Mucosa of gallbladder (tissue), 1 donor: Measurements from ENCODE around the gene SLC24A3. TPM values are rescaled to one million over a fixed set of nuclear protein-coding genes. Genes with fewer than 3 reads are reported as not detected.

ENCODE experiments used
- DNase-seq: peaks from one replicate; pipeline ENCODE4 v3.0.0-alpha.2; 2020; ENCODE audit warnings: low spot score
- total RNA-seq: library from RNA; stranded (reverse); gene quantifications from one replicate; pipeline ENCODE4 v1.2.1, GENCODE V29; 2021
- donor health status: DM: no; HTN: no; CAD: no.

Gene SLC24A3
- total RNA-seq, 1 donor from 2014 or later = 19.9 TPM

DNA sequence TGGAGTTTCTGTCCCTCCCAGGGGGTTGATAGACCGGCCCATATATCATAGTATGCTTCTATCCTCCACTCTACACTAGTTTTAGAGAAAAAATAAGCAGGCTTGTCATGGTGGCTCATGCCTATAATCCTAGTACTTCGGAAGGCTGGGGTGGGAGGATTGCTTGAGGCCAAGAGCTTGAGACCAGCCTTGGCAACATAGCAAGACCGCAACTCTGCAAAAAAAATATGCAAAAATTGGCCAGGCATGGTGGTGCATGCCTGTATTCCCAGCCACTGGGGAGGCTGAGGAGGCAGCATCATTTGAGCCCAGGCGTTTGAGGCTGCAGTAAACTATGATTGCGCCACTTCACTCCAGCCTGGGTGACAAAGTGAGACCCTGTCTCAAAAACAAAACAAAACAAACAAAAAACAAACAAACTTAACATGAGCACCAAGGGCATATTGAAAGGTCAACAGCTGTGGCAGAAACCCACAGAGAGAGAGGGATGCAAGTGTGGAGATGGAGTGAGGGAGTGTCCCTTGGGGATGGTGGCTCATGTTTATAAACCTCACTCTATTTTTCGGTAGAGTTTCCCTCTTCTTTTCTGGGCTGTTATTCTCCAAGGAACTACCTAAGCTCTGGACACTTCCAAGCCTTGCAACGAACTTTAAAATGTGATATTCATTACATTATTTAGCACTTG lies 24.1 kb downstream of the SLC24A3 start:
- no peak for DNase-seq

- DNase-seq = no peak
Measured at GRCh38 chr20:19241440-19241839, 29.0 kb downstream of the SLC24A3 start.

GRCh38 chr20:19244291-19244690 lies 31.8 kb downstream of the SLC24A3 start:
- DNase-seq = no peak

DNA sequence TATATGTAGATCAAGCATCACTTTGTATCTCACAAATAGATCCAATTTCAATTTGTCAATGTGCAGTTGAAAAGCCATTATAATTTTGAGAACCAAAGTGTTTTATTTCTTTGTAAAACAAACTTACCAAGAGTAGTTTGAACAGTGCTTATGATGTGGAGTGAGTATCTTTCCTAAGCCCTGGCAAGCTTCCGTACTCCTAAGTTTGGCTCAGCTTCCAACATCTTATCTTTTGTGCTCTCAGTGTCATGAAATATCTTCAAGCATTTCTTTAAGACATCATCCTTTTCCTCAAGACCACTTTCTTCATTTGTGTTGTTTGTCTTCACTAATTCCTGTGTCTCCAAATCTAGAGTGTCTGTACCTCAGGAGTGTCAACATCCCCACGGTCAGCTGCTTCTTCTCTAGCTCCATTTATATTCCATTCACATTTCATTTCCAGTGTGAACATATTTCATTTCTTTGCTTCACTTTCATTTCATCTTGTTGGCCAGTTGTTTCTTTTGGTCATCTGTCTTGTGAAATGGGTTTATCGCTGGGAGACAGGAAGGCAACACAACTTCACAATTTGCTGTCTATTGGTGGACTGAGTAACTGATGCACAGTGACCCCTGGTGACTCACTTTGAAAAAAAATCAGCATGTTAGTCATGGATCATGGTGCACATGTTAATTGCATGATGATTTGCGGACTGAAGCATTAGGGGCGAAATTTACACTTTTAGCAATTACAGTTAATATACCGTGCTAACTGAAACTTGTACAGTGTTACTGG lies 36.9 kb downstream of the SLC24A3 start:
- no peak for DNase-seq

DNA sequence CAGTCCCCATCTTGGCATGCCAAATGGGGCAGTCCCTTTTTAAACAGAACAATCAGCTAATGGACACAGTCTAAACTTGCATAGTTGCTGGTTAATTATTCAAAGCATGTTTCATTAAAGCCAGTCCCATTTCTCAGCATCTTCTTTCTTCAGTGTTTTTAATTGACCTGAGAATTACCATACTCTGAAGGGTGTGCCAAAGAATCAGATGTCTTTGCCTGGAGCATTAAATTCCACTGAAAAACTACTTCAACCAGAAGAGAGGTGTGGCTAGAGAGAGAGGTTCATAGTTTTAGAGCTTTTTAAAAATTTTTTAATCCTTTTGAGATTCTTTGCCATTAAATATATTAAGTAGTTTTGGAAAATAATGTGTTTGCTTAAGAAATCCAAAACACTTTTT lies 37.9 kb downstream of the SLC24A3 start:
- DNase-seq = no peak

- DNase-seq = no peak
Measured at GRCh38 chr20:19251506-19251905, 39.1 kb downstream of the SLC24A3 start.

DNA sequence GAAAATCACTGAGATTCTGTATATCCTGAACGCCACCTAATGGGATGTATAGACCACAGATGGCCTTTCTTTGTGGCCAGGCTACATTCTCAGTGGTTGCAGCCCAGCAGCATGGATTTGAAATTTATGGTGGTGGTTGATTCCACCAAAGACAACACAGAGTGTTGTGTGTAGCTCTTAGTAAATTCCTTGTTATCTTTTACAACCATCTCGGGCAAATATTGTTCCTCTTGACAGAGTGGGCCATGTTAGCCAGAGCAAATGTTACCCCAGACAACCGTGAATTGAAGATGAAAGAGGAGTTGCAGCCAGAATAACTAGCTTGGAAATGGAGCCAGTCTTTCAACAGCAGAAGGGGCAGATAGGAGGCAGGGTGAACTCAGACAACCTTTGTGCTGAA lies 39.5 kb downstream of the SLC24A3 start:
- DNase-seq = no peak

GRCh38 chr20:19252451-19253120 lies 40.1 kb downstream of the SLC24A3 start:
- DNase-seq = no peak

- no peak for DNase-seq
Measured at GRCh38 chr20:19253316-19253715, 40.9 kb downstream of the SLC24A3 start.

- DNase-seq = no peak
Measured at GRCh38 chr20:19253916-19254820, 41.7 kb downstream of the SLC24A3 start.

DNA sequence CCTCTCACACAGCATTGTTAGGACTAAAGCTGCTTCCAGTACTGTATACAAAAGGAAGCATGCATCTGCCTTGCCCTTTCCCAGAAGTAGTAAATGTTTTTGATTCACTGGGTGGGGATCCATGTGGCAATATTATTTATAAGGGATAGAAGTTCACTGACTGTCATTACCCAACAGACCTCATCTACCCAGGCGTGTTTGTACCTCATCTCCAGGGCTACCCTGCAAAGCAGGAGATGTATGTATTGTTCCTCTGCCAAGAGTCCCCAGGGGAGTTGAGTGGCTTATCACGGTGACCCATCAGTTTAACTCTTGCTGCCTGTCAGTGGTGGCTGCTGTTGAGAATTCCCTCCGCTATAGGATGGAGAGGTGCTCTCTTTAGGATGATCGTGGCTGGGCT lies 42.5 kb downstream of the SLC24A3 start:
- DNase-seq = no peak

DNA sequence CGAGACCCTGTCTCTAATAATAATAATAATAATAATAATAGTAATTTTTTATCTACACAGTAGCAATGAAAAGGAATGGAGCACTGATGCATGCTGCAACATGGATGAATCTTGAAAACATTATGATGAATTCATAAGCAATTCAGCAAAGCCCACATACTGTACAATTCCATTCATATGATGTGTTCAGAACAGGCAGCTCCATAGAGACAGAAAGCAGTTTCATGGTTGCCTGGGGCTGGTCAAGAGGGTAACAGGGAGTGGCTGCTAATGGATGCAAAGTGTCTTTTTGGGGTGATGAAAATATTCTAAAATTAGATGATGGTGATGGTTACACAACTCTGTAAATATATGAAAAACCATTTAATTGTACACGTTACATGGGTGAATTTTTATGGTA lies 43.6 kb downstream of the SLC24A3 start:
- no peak for DNase-seq

DNA sequence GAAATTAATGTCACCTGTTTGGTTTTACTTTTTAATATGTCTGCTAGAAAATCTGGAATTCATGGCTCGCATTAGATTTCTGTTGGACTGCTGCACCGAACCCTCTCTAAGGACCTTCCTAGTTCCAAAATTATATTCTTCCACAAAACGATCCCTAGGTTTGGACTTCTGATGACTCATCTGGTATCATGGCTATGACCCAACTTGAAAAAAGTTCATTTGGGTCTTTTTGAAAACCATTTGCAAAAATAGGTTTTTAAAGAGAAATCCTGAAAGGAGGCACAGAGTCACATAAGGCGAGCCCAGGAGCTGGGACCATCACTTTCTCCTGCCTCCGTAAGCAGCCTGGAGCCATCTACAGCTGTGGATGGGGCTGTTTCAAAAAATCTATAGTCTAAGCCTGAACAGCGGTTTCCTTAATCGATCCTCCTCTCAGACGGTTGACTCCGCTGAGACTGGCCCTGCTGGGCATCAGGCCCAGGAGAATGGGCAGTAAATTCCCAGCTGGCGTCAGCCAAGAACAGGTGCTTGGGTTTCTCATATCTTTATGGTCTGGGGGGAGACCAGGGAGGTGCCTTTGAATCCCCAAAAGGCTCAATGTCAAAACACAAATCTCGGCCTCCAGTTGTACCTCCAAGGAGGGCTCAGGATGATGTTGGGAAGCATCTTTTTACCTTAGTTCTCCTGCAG lies 44.6 kb downstream of the SLC24A3 start:
- no peak for DNase-seq

GRCh38 chr20:19257865-19258264 lies 45.4 kb downstream of the SLC24A3 start:
- DNase-seq = no peak

GRCh38 chr20:19259141-19259591 lies 46.7 kb downstream of the SLC24A3 start:
- DNase-seq = no peak

- DNase-seq = no peak
Measured at GRCh38 chr20:19260412-19261090, 48.1 kb downstream of the SLC24A3 start.

GRCh38 chr20:19264191-19264590 lies 51.7 kb downstream of the SLC24A3 start:
- DNase-seq = no peak

DNA sequence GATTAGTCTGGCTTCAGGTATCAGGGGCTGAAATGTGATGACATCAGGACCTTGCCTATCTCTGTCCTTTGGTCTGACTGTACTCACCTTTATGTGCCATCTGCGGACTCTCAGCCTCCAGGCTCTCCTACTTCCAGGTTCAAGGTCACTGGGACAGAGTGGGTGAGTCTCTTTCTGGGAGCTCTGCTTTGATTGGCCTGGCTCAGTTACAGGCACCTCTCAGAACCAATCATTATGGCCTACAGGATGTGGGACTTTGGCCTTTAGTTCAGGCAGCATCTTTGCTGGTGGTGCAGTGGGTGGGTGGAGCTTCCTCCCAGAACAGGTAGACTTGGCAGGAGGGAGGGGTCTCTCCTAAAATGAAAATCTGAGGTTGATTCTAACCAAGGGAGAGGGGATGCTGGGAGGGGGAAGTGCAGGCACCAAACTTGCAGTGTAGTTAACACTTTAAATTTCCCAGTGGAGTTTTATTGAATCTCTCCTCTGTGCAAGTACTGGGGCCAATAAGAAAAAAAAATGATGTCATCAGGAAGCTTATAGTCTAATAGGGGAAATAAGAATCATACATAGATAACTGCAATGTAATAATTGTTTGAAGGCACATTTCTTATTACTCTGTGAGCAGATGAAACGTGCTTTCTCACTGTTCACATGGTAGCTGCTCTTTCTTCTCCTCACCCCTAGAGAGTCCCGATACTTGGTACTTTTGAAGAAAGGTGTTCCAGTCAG lies 53.4 kb downstream of the SLC24A3 start:
- no peak for DNase-seq

DNA sequence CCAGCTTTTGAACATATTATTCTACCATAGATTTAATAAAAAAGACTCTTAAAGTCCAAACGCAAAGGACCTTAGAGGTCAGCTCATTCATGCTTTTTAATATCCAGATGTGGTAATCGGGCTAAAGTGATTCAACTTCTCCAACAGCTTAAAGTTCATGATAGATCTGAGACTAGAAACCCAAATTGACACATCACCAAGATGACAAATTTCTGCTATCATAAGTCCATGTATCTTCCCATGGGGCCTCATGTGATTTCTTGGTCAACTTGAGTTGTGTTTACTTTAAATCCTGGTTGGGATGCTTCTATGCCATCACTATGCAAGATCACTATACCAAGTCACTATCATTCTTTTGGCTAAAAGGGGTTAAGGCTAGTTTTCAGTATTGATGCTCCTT lies 56.0 kb downstream of the SLC24A3 start:
- DNase-seq = no peak
